Left lung (tissue), 10 donors: Measurements from ENCODE around the gene KCNF1. TPM values are rescaled to one million over a fixed set of nuclear protein-coding genes. Genes with fewer than 3 reads are reported as not detected.

ENCODE experiments used
- ATAC-seq: fragments of 200-7000 bp; cut with Tn5 transposase; one replicate; pipeline ENCODE4 v1.9.1; 2020; ENCODE audit warnings: moderate library complexity
- DNase-seq, 4 donors: peaks; one replicate each; pipeline ENCODE4 v3.0.0-alpha.2; 2013 to 2020
- H3K27ac ChIP-seq, 2 donors: fragments of 200-600 bp; sonication (generic) in 1 of 2; one replicate each; pipeline versions ENCODE4 v1.5.0 to v1.8.0; 2020 to 2021
- H3K27me3 ChIP-seq, 2 donors: fragments of 200-600 bp; sonication (generic) in 1 of 2; one replicate each; pipeline versions ENCODE4 v1.5.0 to v1.8.0; 2020 to 2021
- H3K36me3 ChIP-seq, 2 donors: fragments of 200-600 bp; sonication (generic) in 1 of 2; one replicate each; pipeline versions ENCODE4 v1.5.0 to v1.8.0; 2020 to 2021
- H3K4me1 ChIP-seq, 2 donors: fragments of 200-600 bp; one replicate each; pipeline ENCODE4 v1.8.0; 2021
- H3K4me3 ChIP-seq, 2 donors: fragments of 200-600 bp; sonication (generic) in 1 of 2; one replicate each; pipeline versions ENCODE4 v1.5.0 to v1.8.0; 2020 to 2021; ENCODE audit warnings: mild to moderate bottlenecking in 1 of 2
- H3K9me3 ChIP-seq, 2 donors: fragments of 200-600 bp; sonication (generic) in 1 of 2; one replicate each; pipeline versions ENCODE4 v1.5.0 to v1.8.0; 2020 to 2021
- CTCF ChIP-seq, 2 donors: fragments of 200-600 bp; sonication (generic) in 1 of 2; IDR thresholded peaks; one replicate each; pipeline versions ENCODE4 v1.5.0 to v1.8.0; 2021; ENCODE audit warnings: antibody characterized with exemption in 2 of 2
- intact Hi-C, 2 donors: fragments of 100-400 bp; cut with DNase I; formaldehyde crosslinking; loops; one replicate each; pipeline versions ENCODE4 v1.11.2 to v1.14.2; 2022
- polyA plus RNA-seq, 6 donors: library from polyadenylated mRNA; unstranded; fragments of 120-200 nt; gene quantifications; one replicate each; pipeline ENCODE4 v1.2.1, GENCODE V29; 2013; ENCODE audit not compliant: insufficient read length in 6 of 6
- total RNA-seq, 2 donors: library from RNA; stranded (reverse); fragmentation: NEBNext Ultra II Directional; extraction: Animal tissue kit (Norgen Biotek cat#: 25700); gene quantifications; one replicate each; pipeline ENCODE4 v1.2.1, GENCODE V29; 2021
- donor health status: DM: no; HTN: yes; CAD: no.
- donor health status: DM: no; HTN: no; CAD: no.

The KCNF1 gene
- total and polyA plus RNA-seq, 8 donors: 0.98 to 2.5 (median 1.8) TPM; not detected in 2

GRCh38 chr2:10906926-10907625, 4.7 kb upstream of the KCNF1 start:
- Histone ChIP-seq H3K4me1 (peaks cover 0 to 7% of the 10 kb centered on the region in 2 donors), H3K9me3 (no peaks in the 10 kb centered on the region), H3K27ac (no peak overlapping the region), H3K27me3 (peaks cover 16 to 30% of the 10 kb centered on the region in 2 donors), H3K4me3 (no peak overlapping the region), H3K36me3 (no peaks in the 10 kb centered on the region)
- ATAC-seq: no peak
- intact Hi-C loops: no loop called here
- DNase-seq: no peak
- no peak for TF ChIP-seq CTCF (IDR thresholded peaks at IDR 0.05)

GRCh38 chr2:10908195-10908594, 3.5 kb upstream of the KCNF1 start:
- Histone ChIP-seq H3K27me3 (peaks cover 26 to 41% of the 10 kb centered on the region in 2 donors), H3K4me3 (no peak overlapping the region), H3K9me3 (no peaks in the 10 kb centered on the region), H3K4me1 (peaks cover 0 to 7% of the 10 kb centered on the region in 2 donors), H3K27ac (no peak overlapping the region), H3K36me3 (no peaks in the 10 kb centered on the region)
- no peak for DNase-seq
- intact Hi-C loops: no loop called here
- no peak for ATAC-seq
- TF ChIP-seq CTCF (IDR thresholded peaks at IDR 0.05): no peak

- Histone ChIP-seq H3K27ac (no peak overlapping the region), H3K4me1 (peaks cover 0 to 7% of the 10 kb centered on the region in 2 donors), H3K9me3 (no peaks in the 10 kb centered on the region), H3K4me3 (no peak overlapping the region), H3K27me3 (peaks cover 37 to 52% of the 10 kb centered on the region in 2 donors), H3K36me3 (no peaks in the 10 kb centered on the region)
- intact Hi-C loops: no loop called here
- DNase-seq (no peak), ATAC-seq (no peak)
- no peak for TF ChIP-seq CTCF (IDR thresholded peaks at IDR 0.05)
Observed at GRCh38 chr2:10909050-10909995, 2.4 kb upstream of the KCNF1 start.

GRCh38 chr2:10909996-10910341, 1.8 kb upstream of the KCNF1 start:
- Histone ChIP-seq H3K27ac (no peak overlapping the region), H3K4me1 (peaks cover 0 to 7% of the 10 kb centered on the region in 2 donors), H3K27me3 (peaks cover 37 to 58% of the 10 kb centered on the region in 2 donors), H3K36me3 (no peaks in the 10 kb centered on the region), H3K4me3 (no peak overlapping the region), H3K9me3 (no peaks in the 10 kb centered on the region)
- DNase-seq: no peak
- no peak for TF ChIP-seq CTCF (IDR thresholded peaks at IDR 0.05)
- intact Hi-C loops: no loop called here
- ATAC-seq: no peak

GRCh38 chr2:10910625-10911024, 1.1 kb upstream of the KCNF1 start:
- Histone ChIP-seq H3K27me3 (peaks cover 37 to 65% of the 10 kb centered on the region in 2 donors), H3K27ac (no peak overlapping the region), H3K4me3 (no peak overlapping the region), H3K4me1 (peaks cover 0 to 7% of the 10 kb centered on the region in 2 donors), H3K36me3 (no peaks in the 10 kb centered on the region), H3K9me3 (no peaks in the 10 kb centered on the region)
- no peak for DNase-seq
- ATAC-seq: no peak
- no peak for TF ChIP-seq CTCF (IDR thresholded peaks at IDR 0.05)
- intact Hi-C loops: no loop called here
